GM19193 (cell line): ENCODE measurements around the gene FNDC11.

Source experiments
- POLR2A ChIP-seq: IDR thresholded peaks from 4 replicates; pipeline ENCODE4 v1.6.1; 2011; ENCODE audit not compliant: insufficient read depth, insufficient read length; ENCODE audit errors: extremely low read depth

FNDC11 gene

GRCh38 chr20:63553933-63554290, at the start of gene FNDC11:
Gene FNDC11, plus strand, starts transcription at chr20:63554159. Its CDS starts 1,505 bp downstream, at chr20:63555664.
- TF ChIP-seq POLR2A = no peak

- no peak for TF ChIP-seq POLR2A
These were observed 49.3 kb upstream of the FNDC11 start for GRCh38 chr20:63504642-63505041.

GRCh38 chr20:63505281-63505680, 48.7 kb upstream of the FNDC11 start:
- no peak for TF ChIP-seq POLR2A

- no peak for TF ChIP-seq POLR2A
These were observed 48.2 kb upstream of the FNDC11 start for GRCh38 chr20:63505723-63506122.

- TF ChIP-seq POLR2A = no peak
These were observed 46.7 kb upstream of the FNDC11 start for GRCh38 chr20:63507083-63507743.

GRCh38 chr20:63508072-63508768, 45.7 kb upstream of the FNDC11 start:
- TF ChIP-seq POLR2A = no peak

- TF ChIP-seq POLR2A = no peak
These were observed 44.8 kb upstream of the FNDC11 start for GRCh38 chr20:63509088-63509564.

- TF ChIP-seq POLR2A = no peak
These were observed 40.8 kb upstream of the FNDC11 start for GRCh38 chr20:63513207-63513606.

GRCh38 chr20:63517376-63518309, 36.3 kb upstream of the FNDC11 start:
- TF ChIP-seq POLR2A = no peak

- TF ChIP-seq POLR2A = no peak
These were observed 35.6 kb upstream of the FNDC11 start for GRCh38 chr20:63518351-63518861.

- TF ChIP-seq POLR2A = no peak
These were observed 34.9 kb upstream of the FNDC11 start for GRCh38 chr20:63518946-63519667.

GRCh38 chr20:63519668-63520503, 34.1 kb upstream of the FNDC11 start:
- no peak for TF ChIP-seq POLR2A

- TF ChIP-seq POLR2A = peak; percentile 97
These were observed 33.4 kb upstream of the FNDC11 start, which contains the start of gene PPDPF for GRCh38 chr20:63520504-63520933. Gene PPDPF, plus strand, starts transcription at chr20:63520765. Its CDS starts 544 bp downstream, at chr20:63521309.
